HG02678 (cell line): Measurements from ENCODE around the gene TRPC4.

ENCODE experiments used
- ATAC-seq: cut with Tn5 transposase; IDR thresholded peaks from one replicate; pipeline ENCODE4 v1.9.1; 2021; ENCODE audit warnings: mild to moderate bottlenecking, moderate library complexity; ENCODE audit not compliant: unreplicated experiment

The TRPC4 gene

GRCh38 chr13:37729876-37730275 is 139.7 kb downstream of the TRPC4 start:
- ATAC-seq = no peak

GRCh38 chr13:37716420-37717195 is 153.0 kb downstream of the TRPC4 start:
- ATAC-seq = no peak

- no peak for ATAC-seq
Measured at GRCh38 chr13:37715606-37716015, 154.0 kb downstream of the TRPC4 start.

GRCh38 chr13:37709318-37709717 is 160.3 kb downstream of the TRPC4 start:
- no peak for ATAC-seq

GRCh38 chr13:37707739-37708500 is 161.7 kb downstream of the TRPC4 start:
- no peak for ATAC-seq

- no peak for ATAC-seq
Measured at GRCh38 chr13:37706041-37706440, 163.5 kb downstream of the TRPC4 start.

- no peak for ATAC-seq
Measured at GRCh38 chr13:37701972-37702371, 167.6 kb downstream of the TRPC4 start.

GRCh38 chr13:37701306-37701705 is 168.3 kb downstream of the TRPC4 start:
- ATAC-seq = no peak

- no peak for ATAC-seq
Measured at GRCh38 chr13:37700887-37701286, 168.7 kb downstream of the TRPC4 start.

- ATAC-seq = no peak
Measured at GRCh38 chr13:37695200-37695599, 174.4 kb downstream of the TRPC4 start.

GRCh38 chr13:37690361-37690760 is 179.2 kb downstream of the TRPC4 start:
- ATAC-seq = no peak

- ATAC-seq = no peak
Measured at GRCh38 chr13:37686501-37686900, 183.1 kb downstream of the TRPC4 start.

- ATAC-seq = no peak
Measured at GRCh38 chr13:37685206-37685605, 184.4 kb downstream of the TRPC4 start.

- ATAC-seq = no peak
Measured at GRCh38 chr13:37682496-37682895, 187.1 kb downstream of the TRPC4 start.

- no peak for ATAC-seq
Measured at GRCh38 chr13:37681281-37682032, 188.1 kb downstream of the TRPC4 start.

GRCh38 chr13:37680137-37680536 is 189.4 kb downstream of the TRPC4 start:
- ATAC-seq = no peak

GRCh38 chr13:37679043-37679442 is 190.5 kb downstream of the TRPC4 start:
- no peak for ATAC-seq

GRCh38 chr13:37669845-37670244 is 199.7 kb downstream of the TRPC4 start:
- ATAC-seq = no peak

- no peak for ATAC-seq
Measured at GRCh38 chr13:37667702-37668101, 201.9 kb downstream of the TRPC4 start.

- no peak for ATAC-seq
Measured at GRCh38 chr13:37666036-37666435, 203.5 kb downstream of the TRPC4 start.

GRCh38 chr13:37665420-37665819 is 204.2 kb downstream of the TRPC4 start:
- no peak for ATAC-seq

GRCh38 chr13:37663724-37664123 is 205.8 kb downstream of the TRPC4 start:
- no peak for ATAC-seq
